ENCODE measurements around the gene PSTPIP1.

The PSTPIP1 gene

DNA sequence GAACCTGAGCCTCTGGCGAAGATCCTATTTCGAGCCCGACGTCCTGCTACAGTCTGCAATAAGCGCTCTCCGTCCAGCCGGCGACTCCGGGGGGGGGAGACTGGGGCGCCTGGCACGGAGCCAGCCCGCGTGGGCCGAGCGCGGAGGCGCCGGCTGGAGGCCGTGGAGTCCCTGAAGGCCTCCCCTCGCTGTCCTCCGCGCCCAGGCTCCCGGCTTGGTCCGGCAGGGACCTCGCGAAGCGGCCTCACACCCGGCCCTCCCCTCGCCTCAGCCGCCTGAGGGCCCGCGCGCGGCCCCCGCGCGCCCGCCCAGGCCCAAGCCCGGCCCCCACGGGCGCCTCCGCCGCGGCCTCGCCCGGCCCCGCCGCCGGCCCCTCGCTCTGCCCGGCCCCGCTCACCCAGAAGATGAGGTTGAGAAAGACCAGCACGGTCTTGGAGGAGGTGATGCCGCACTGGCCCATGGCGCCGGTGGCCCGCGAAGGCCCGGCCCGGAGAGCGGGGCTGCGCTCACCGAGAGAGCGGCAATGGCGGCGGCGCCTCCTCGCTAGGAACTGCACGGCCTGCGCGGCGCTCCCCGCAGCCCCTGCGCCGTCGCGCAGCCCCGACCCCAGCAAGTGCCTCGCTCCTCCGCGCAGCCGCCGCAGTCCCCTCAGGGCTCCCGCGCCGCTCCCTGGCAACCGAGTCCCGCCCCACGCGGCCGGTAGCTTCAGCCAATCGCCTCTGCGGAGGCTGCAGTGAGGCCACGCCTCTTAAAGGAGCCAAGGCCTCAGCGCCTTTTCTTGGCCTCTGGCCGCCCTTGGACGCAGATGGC lies 75.8 kb downstream of the PSTPIP1 start, which contains the start of gene TSPAN3:
Gene TSPAN3, minus strand, starts transcription at position 615 of the 810 bp plus-strand sequence. Its CDS starts 155 bp downstream, at position 460.
- peak; percentile 91 for DNase-seq (ENCODE audit: low read depth)

DNA sequence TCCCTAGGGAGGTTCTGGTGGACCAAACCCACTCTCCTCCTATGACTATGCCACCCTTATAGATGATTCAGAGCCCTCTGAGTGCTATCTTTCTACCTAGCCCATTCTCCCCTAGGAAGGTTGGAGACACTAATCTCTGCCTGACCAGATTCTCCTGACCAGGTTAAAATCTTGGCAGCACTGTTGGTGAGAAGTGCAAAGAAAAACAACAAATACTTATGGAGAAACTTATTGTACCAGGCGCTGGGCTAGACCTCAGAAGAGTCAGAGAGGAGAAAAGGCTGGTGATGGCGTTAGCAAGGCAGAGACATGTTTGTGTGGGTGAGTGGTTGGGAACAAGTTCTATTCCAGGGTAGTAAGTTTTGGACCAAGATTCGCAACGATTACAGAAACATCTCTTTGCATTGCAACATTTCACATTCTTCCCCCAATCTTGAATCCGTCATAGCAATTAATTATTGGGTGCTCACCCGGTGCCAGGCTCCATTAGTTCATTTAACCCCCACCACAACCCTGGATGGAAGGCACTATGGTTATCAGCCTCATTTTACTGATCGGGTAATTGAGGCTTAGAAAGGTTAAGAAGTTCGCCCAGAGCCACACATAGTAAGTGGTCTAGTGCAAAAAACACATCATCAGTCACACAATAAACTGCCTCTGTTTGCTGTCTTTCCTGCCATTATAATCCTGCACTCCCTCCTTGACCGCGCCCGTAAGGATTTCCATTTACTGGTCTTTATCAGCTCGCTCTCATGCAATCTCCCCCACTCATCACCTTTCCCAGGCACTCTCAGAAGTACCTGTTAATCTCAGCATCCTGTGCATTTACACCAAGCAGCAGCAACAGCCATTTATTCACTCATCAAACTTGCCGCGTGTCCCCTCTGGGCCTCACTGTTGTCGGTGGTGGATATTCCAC lies 76.6 kb downstream of the PSTPIP1 start:
- DNase-seq (ENCODE audit: low read depth) = no peak

DNA sequence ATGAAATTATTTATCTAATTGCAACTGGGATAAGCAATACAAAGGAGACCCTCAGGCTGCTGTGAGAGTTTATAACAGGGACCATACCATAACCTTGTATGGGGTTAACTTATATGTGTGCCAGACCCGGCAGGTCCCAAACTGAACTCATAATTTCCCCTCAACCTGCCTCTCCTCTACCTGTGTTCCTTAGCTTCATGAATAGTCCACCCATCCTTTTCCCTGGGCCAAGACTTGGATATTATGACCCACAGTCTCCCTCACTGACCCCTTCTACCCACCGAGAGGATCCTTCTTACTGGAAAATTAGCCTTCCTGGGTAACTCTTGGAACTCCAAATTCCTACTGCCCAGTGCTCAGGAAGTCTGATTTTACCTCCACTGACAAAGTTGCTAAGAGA lies 79.4 kb downstream of the PSTPIP1 start:
- DNase-seq (ENCODE audit: low read depth) = no peak

DNA sequence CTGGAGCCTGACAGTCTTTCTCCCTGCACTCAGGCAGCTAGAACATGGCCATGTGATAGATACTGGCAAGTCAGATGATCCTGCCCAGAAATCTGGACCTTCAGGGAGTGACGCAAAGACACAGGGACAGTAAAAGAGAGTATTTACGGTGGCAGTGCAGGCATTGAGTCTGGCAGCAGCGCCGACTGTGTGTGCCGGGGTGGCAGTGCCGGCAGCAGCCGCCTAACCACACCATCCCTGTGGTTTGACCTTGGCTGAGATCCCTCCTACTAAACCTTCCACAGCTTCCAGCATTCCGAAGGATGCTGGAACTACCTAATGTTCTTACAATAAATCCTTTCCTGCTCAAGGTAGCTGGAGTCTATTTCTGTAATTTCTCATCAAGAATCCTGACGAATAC lies 80.6 kb downstream of the PSTPIP1 start:
- DNase-seq (ENCODE audit: low read depth) = no peak

DNA sequence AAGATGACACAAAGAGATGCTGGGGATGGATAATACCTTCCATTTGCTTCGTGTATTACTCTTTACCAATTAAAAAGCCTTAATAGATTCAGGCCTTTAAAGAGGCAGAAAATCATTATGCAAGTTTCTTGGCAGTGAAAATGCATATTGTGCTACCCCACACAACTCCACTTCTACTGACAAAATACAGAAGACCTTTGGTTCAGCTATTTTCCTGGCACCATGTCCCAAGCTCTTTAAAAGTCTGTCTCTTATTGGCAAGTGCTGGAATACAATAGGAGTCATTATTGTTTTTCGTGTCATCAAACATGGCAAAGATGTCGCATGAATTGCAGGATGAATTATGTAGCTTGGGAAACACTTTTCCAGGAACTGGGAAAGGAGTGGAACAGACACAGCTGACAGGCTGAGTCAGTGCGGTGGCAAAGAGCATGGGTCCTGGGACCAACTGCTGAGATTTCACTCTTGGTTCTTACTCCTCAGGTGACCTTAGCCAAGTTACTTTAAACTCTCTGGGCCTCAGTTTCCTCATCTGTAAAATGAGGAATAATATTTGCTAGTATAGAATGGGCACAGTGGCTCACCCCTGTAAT lies 81.5 kb downstream of the PSTPIP1 start:
- no peak for DNase-seq (ENCODE audit: low read depth)

DNA sequence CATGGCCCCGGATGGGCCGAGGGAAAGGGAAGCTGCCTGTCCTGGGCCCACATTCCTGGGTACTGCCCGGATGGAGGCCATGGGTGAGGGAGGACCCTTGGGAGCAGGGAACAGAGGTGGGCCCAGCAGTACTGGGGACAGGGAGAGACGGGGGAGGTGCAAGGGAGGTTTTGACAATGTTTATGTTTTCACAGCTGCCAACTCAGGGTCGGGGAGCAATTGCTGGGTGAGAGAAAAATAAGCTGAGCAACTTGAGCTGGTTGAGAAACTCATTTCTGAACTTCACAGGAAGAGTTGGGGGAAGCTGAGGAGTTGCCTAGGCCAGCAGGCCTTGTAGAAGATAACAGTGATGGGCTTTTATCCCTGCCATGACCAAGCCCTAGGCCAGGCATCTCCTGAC lies 87.0 kb downstream of the PSTPIP1 start:
- no peak for DNase-seq (ENCODE audit: low read depth)

DNA sequence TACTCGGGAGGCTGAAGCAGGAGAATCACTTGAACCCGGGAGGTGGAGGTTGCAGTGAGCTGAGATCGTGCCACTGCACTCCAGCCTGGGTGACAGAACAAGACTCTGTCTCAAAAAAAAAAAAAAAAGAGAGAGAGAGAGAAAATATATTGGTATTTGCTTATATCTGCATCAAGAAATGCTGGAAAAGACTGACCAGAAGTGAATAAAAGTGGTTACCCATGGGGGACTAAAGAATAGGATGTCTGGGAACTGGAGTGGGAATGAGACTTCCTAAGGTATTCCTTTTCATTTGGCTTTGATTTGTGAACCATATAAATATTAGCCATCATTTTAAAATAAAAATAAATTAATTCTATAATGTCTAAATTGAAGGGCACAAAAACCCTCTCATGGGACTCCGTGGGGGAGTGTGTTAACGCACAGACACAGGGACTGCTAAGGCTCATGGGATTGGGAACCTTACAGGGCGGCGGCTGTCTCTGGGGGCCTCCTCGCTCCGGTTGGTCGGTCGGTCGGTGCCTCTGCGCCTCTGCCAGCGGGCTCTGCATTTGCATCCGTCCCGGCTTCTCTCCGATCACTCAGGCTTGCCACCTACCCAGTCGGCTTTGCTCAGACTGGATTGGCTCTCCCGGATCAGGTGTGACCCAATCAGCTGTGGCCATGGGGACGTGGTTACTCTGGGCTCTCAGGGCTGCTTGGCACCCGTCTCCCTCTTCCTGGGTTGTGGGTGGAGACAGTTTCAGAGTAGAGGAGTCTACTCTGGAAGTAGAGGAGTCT lies 88.6 kb downstream of the PSTPIP1 start:
- peak; percentile 85 for DNase-seq (ENCODE audit: low read depth)

DNA sequence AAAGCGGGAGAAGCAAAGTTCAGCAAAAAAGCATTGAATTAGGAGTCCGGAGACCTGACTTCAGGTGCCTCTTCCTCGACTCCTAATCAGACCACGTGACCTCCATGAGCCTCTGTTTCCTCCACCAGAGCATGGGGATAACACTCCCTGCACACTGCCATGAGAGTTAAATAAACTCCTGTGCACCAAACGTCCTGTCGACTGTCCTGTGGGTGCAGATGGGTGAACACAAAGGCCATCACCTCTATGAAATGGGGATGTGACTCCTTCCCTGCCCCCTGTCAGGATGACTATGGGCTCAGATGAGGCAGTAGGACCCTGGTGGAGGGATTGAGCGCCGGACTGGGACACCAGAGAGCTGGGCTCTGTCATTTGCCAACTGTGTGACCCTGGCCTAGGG lies 89.5 kb downstream of the PSTPIP1 start:
- no peak for DNase-seq (ENCODE audit: low read depth)

DNA sequence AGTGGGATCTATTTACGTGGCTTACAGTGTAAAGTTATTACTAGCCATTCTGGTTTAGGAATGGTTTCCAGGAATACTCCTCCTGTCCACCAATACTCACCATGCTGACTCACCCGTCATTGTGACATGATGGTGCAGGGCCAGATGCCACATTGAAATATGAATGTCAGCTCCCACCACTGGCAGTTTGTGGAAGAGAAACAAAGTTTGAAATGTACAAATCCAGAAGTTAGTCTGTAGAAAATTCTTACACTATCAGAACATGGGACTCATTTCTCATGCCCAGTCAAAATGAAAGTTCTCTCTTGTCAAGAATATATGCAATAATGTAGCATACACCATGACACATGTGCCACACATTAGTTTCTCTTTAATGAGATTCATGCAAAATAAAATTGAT lies 90.4 kb downstream of the PSTPIP1 start:
- DNase-seq (ENCODE audit: low read depth) = peak; percentile 43
